SIG-M5 treated with dmso at 0.1 percent for 504 hours (cell line): ENCODE results near the gene EGR1.
"Not testable (repeated sequence)": the region's sequence is repeated elsewhere in the genome, so short reads cannot be mapped to it uniquely, and the experiment has no call there.

Source experiments
- DNase-seq: peaks from one replicate; lab custom pipeline; 2025; ENCODE audit not compliant: unreplicated experiment; lab: John Stamatoyannopoulos, UW

Gene EGR1

DNA sequence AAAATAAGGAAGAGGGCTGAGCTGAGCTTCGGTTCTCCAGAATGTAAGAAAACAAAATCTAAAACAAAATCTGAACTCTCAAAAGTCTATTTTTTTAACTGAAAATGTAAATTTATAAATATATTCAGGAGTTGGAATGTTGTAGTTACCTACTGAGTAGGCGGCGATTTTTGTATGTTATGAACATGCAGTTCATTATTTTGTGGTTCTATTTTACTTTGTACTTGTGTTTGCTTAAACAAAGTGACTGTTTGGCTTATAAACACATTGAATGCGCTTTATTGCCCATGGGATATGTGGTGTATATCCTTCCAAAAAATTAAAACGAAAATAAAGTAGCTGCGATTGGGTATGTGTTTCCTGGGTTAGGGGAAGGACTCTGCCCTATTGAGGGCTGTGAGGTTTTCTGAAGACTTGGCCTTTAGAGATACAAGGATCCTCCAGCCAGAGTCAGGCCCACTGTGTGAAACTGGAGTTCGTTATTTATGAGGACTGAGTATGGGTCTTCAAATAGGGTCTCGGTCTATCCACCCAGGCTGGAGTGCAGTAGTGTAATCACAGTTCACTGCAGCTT, 3.8 kb downstream of the EGR1 start:
- DNase-seq = no peak

DNA sequence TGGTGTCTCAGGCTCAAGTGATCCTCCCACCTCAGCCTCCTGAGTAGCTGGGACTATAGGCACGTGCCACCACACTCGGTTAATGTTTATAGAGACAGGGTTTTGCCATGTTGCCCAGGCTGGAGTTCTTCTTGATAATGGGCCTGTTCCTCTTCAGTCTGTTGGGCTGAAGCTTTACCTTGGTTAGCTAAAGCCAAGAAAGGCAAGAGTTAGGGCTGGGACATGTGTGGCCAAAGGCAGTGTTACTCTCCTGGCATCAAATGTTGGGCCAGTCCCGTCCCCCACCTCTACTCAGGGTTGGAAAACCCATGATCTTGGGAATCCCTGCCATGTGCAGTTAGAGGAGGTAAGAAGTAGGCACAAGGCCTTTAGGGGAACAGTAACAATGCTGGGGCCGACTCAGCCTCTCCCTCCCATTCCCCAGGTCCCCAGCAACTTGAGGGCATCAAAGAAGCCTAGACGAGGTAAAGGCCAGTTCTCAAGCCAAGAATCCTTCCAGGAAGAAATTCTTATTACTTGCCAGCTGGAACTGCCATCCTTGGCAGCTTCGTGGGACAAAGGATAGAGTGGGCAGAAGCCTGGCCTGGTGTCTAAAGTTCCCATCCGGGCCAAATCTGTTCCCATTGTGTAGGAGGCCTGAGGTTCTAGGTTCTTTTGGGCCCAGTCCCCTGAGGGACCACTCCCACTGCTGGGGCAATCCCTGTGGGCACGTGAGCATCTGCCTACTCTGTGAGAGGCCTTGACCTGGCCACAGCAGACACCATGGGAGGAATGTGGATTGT, 4.5 kb downstream of the EGR1 start:
- DNase-seq = no peak

- no peak for DNase-seq
Measured at GRCh38 chr5:138470322-138471051, 5.2 kb downstream of the EGR1 start.

- DNase-seq = no peak
Measured at GRCh38 chr5:138471052-138471361, 5.7 kb downstream of the EGR1 start.

DNA sequence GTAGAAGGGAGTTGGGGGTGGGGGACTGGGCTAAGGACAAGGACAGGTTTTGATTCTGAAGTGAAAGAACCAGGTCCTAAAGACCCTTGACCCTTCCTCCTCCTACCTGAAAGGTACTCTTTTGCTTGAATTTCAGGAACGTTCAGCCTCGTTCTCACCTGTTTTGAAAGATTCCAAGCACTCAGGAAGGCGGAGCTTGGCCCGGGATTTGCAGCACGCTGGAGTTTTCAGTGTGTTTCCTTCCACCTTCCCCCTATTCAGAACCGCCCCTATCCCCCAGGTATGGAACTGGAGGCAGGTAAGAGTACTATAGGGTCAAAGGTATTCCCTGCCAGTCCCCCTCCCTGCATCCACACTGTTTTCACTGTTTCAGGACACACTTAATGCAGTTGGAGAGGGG, 7.1 kb downstream of the EGR1 start:
- DNase-seq = no peak

DNA sequence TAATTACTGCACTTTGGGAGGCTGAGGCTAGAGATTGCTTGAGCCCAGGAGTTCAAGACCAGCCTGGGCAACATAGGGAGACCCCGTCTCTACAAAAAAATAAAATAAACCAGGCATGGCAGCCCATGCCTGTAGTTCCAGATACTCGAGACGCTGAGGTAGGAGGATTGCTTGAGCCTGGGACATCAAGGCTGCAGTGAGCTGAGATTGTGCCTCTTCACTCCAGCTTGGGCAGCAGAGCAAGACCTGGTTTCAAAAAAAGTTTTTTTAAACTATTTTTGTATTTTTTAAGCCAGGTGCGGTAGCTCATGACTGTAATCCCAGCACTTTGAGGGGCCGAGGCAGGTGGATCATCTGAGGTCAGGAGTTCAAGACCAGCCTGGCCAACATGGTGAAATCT, 7.9 kb downstream of the EGR1 start:
- DNase-seq = not testable (repeated sequence)

GRCh38 chr5:138476918-138477317, 11.6 kb downstream of the EGR1 start:
- DNase-seq = no peak

- DNase-seq = no peak
Measured at GRCh38 chr5:138482638-138483037, 17.4 kb downstream of the EGR1 start.

GRCh38 chr5:138488481-138488945, 23.2 kb downstream of the EGR1 start:
- DNase-seq = no peak

DNA sequence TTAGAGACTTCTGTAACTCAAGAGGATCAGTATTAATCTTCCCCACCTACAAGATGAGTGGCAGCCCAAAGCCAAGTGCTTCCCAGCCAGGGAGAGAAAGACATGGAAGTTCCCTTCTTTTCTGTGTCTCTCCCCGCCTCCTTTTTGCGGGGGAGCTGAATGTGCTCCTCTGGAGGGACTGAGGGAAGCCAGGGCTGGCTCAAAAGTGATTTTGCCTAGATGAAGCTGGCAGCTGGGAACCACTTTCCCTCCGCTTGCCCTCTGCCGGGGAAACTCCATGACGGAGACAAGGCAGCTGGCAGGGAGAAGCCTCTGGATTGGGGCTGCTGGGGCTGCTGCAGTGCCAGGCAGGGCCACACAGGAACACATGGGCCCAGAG, 24.4 kb downstream of the EGR1 start:
- DNase-seq = no peak

GRCh38 chr5:138490648-138491283, 25.5 kb downstream of the EGR1 start:
- DNase-seq = no peak

DNA sequence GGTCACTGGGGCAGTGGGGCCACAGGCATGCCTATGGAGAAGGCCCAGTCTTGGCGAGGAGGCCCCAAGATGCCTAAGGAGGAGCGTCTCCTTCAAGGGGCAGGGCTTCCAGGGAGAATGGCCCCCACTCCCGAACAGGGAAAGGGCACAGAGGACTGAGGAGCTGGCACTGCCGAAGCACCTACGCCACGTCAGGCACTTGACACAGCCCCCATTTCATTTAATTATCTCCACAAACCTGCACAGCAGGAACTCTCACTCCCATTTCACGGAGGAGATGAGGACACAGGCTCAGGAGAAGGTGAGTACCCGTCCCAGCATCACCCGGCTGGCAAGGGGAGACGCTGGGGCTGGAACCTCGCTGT, 26.0 kb downstream of the EGR1 start:
- no peak for DNase-seq

DNA sequence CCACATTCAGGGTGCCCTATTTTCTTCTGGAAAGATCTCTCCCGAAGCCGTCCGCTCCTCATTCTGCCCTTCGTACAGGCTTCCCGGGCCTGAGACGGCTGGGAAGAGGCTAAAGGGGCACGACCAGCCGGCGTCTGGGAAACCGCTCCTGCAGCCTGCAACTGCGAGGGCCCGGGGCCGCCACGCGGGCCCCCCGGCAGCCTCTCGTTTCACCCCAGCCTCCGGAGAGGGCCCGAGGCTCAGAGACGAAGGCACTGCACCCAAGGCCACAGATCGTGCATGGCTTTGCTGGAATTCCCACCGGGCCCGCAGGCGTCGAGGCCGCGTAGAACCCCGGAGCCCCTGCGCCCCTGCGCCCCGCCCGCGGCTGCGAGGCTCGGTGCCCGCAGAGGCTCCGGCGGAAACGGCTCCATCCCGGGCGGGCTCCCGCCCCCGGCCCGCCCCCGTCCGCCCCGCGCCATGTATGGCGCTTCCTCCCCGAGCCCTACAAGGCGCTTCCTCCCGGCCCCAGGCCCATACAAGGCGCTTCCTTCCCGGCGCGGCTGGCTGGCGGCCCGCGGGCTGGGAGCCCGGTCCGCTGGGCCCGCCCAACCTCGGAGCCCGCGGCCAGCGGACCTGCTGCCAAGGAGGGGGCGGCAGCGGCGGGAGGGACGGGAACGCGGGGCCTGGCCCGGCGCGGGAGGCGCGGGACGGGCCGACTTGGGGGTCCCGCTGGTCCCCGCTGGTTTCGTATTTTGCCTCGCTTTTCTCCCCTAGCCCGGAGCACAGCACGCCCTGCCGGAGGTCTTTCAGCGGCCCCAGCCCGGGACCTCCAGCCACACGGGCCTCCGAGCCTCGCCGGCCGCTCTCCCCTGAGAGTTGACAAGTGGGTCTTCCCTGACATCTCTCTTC, 26.6 kb downstream of the EGR1 start:
- peak; percentile 93 for DNase-seq

- DNase-seq = no peak
Measured at GRCh38 chr5:138492560-138493045, 27.3 kb downstream of the EGR1 start.

GRCh38 chr5:138495351-138495750, 30.1 kb downstream of the EGR1 start:
- DNase-seq = no peak

DNA sequence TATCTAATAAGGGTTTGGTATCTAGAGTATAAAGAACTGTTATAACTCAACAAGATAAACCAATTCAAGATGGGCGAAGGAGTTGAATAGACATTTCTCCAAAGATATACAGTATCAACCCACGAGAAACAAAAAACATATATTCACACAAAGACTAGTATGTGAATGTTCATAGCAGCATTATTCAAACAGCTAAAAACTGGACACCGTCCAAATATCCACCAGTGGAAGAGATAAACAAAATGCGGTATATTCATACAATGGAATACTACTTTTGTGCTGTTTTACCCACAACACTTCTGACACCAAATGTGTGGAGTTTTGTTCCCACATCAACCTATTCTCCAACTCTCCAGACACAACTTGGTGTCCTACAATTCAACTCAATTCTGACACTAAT, 33.1 kb downstream of the EGR1 start:
- DNase-seq = no peak

DNA sequence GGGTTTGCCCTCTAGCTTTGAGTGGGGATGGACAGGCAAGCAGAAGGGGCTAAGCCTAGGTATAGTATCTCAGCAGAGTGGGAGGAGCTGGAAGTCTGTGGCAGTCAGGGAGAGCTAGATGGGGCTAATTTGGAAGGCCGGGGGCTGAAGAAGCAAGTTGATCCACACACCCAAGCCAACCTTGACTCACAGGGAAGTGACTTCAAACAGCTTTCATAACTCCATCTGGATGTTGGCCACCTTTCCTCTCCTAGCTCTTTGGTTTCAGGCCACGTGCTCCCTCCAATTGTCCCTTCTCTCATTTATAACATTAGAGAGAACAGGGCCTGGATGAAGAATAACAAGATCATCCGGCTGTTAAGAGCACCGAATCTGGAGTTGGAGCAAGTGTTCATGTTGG, 36.8 kb downstream of the EGR1 start:
- no peak for DNase-seq

DNA sequence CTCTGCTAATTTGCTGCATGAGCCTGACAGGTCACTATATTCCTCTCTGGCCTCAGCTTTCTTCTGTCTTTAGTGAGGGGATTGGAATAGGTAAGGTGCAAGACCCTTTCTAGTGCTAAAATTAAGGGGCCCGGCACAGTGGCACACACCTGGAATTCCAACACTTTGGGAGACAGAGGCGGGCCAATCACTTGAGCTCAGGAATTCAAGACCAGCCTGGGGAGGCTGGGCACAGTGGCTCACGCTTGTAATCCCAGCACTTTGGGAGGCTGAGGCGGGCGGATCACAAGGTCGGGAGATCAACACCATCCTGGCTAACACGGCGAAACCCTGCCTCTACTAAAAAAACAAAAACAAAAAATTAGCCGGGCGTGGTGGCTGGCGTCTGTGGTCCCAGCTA, 37.2 kb downstream of the EGR1 start:
- DNase-seq = no peak

- DNase-seq = peak; percentile 81
Measured at GRCh38 chr5:138503487-138504270, 38.4 kb downstream of the EGR1 start.

- no peak for DNase-seq
Measured at GRCh38 chr5:138504799-138505198, 39.5 kb downstream of the EGR1 start.
